A549 (cell line): ENCODE data around the gene BICDL1.

Experiments
- CEBPB ChIP-seq, 2 experiments: fragments of >200 bp in 1 of 2; sonication (Bioruptor Twin) in 1 of 2; formaldehyde crosslinking in 1 of 2; IDR thresholded peaks; 2 replicates each; pipeline ENCODE4 v1.6.1; 2012 to 2016
- HDAC2 ChIP-seq: fragments of 200-600 bp; sonication (generic); IDR thresholded peaks from 2 replicates; pipeline ENCODE4 v1.6.1; 2016
- MAZ ChIP-seq: fragments of 150-350 bp; IDR thresholded peaks from 2 replicates; pipeline ENCODE4 v1.6.1; 2014; ENCODE audit warnings: antibody characterized with exemption, low read depth, low read length, borderline replicate concordance
- POLR2A ChIP-seq: IDR thresholded peaks from 2 replicates; pipeline ENCODE4 v1.6.1; 2012; ENCODE audit warnings: mild to moderate bottlenecking, low read length
- RAD21 ChIP-seq, 2 experiments: fragments of >200 bp in 1 of 2; sonication (Bioruptor Twin) in 1 of 2; formaldehyde crosslinking in 1 of 2; IDR thresholded peaks in 1 of 2; conservative IDR thresholded peaks in 1 of 2; 2 replicates in 1 of 2; 3 replicates in 1 of 2; pipeline ENCODE4 v1.6.1; 2012 to 2018; ENCODE audit warnings: inconsistent platforms in 1 of 2
- ZFP36 ChIP-seq: fragments of 450-650 bp; IDR thresholded peaks from 2 replicates; pipeline ENCODE4 v1.6.1; 2014; ENCODE audit warnings: borderline replicate concordance; ENCODE audit not compliant: partially characterized antibody
- TF ChIP-seq, protein P1 (sequence below): fragments of >200 bp; sonication (Bioruptor Twin); formaldehyde crosslinking; IDR thresholded peaks from 3 replicates; pipeline ENCODE4 v1.5.1; 2016
- TF ChIP-seq, protein P2 (sequence below): IDR thresholded peaks from 2 replicates; pipeline ENCODE4 v1.6.1; 2012

DNA sequence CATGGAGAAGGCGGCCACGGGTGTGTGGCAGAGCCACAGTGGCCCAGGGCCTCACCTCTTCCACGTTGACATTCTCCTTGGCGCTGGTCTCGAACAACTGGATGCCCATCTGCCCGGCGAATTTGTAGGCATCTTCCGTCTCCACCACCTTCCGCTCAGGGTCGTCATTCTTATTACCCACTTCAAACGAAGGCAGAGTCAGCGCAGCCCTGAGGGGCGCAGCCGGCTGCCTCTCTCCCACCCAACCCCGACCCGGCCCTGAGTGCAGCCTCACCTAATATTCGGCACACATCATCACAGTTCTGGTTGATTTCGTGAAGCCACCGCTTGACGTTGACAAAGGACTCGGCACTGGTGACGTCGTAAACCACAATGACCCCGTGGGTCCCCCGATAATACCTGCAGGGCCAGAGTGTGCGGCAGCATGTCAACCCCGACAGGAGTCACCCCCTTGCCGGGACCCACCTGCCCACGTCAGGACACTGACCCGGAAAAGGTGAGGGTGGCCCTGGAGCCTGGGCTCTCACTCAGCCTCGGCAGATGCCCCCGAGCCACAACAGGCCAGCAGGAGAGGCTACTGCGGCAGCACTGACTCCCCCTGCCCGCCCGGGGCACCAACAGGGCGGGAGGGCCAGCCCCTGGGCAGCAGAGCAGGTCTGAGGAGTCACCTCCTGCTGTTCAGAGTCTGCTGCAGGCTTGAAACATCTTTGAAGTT is 109.9 kb downstream of the BICDL1 start:
- TF ChIP-seq, protein P1, sequence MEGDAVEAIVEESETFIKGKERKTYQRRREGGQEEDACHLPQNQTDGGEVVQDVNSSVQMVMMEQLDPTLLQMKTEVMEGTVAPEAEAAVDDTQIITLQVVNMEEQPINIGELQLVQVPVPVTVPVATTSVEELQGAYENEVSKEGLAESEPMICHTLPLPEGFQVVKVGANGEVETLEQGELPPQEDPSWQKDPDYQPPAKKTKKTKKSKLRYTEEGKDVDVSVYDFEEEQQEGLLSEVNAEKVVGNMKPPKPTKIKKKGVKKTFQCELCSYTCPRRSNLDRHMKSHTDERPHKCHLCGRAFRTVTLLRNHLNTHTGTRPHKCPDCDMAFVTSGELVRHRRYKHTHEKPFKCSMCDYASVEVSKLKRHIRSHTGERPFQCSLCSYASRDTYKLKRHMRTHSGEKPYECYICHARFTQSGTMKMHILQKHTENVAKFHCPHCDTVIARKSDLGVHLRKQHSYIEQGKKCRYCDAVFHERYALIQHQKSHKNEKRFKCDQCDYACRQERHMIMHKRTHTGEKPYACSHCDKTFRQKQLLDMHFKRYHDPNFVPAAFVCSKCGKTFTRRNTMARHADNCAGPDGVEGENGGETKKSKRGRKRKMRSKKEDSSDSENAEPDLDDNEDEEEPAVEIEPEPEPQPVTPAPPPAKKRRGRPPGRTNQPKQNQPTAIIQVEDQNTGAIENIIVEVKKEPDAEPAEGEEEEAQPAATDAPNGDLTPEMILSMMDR = no peak
- TF ChIP-seq MAZ (no peak), RAD21 (conservative IDR thresholded peaks at IDR 0.05 in 1 of 2, IDR thresholded peaks at IDR 0.05 in 1 of 2) (no peak), POLR2A (no peak), HDAC2 (no peak), ZFP36 (no peak), CEBPB (IDR thresholded peaks at IDR 0.05) (no peak)
- TF ChIP-seq, protein P2, sequence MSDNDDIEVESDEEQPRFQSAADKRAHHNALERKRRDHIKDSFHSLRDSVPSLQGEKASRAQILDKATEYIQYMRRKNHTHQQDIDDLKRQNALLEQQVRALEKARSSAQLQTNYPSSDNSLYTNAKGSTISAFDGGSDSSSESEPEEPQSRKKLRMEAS = no peak
